K562 (cell line): ENCODE data around the gene SAP30BP. TPM values are rescaled to one million over a fixed set of nuclear protein-coding genes. Genes with fewer than 3 reads are reported as not detected.
A peak's percentile ranks its signal among the peaks of the same experiment; 100 is the strongest.

Source experiments
- BCOR ChIP-seq: fragments of 450-650 bp; IDR thresholded peaks from 2 replicates; pipeline ENCODE4 v1.6.1; 2016
- CBX1 ChIP-seq: sonication (generic); IDR thresholded peaks from 2 replicates; pipeline ENCODE4 v1.6.1; 2016; ENCODE audit warnings: antibody characterized with exemption, low read depth, mild to moderate bottlenecking
- CHD7 ChIP-seq: fragments of 200-600 bp; sonication (generic); IDR thresholded peaks from one replicate; pipeline ENCODE4 v1.6.1; 2012; ENCODE audit warnings: mild to moderate bottlenecking, low read depth, low read length, inconsistent platforms
- CREB3 ChIP-seq: fragments of 450-650 bp; conservative IDR thresholded peaks from 2 replicates; pipeline ENCODE4 v1.6.1; 2016; ENCODE audit warnings: missing genetic modification characterization, low read depth, mild to moderate bottlenecking, missing compliant biosample characterization, moderate library complexity
- CXXC5 ChIP-seq: fragments of 250-450 bp; sonication (Bioruptor Pico); IDR thresholded peaks from 2 replicates; pipeline ENCODE4 v1.8.0; 2022; ENCODE audit warnings: inconsistent platforms, mild to moderate bottlenecking, moderate library complexity
- ELF4 ChIP-seq: fragments of 450-650 bp; formaldehyde crosslinking; IDR thresholded peaks from 2 replicates; pipeline ENCODE4 v1.4.0; 2022; ENCODE audit warnings: missing genetic modification characterization
- FOS ChIP-seq: IDR thresholded peaks from 3 replicates; pipeline ENCODE4 v1.6.1; 2011; ENCODE audit not compliant: insufficient read length; ENCODE audit errors: extremely low read depth
- FOXJ2 ChIP-seq: fragments of 200-800 bp; sonication (Bioruptor generic); IDR thresholded peaks from 2 replicates; pipeline ENCODE4 v1.6.1; 2016; ENCODE audit warnings: missing genetic modification characterization, missing compliant biosample characterization
- MAFG ChIP-seq: fragments of 450-650 bp; conservative IDR thresholded peaks from 2 replicates; pipeline ENCODE4 v1.6.1; 2016; ENCODE audit warnings: missing genetic modification characterization, missing compliant biosample characterization
- NR4A1 ChIP-seq, 2 experiments: fragments of 250-450 bp in 1 of 2; fragments of 450-650 bp in 1 of 2; sonication (Bioruptor Pico) in 1 of 2; IDR thresholded peaks; 2 replicates each; pipeline versions ENCODE4 v1.4.0 to v1.6.1; 2016 to 2020; ENCODE audit warnings: mild to moderate bottlenecking in 2 of 2, missing compliant biosample characterization in 1 of 2, missing genetic modification characterization in 1 of 2, moderate library complexity in 1 of 2
- RBM34 ChIP-seq: fragments of 200-400 bp; formaldehyde crosslinking; IDR thresholded peaks from 2 replicates; pipeline ENCODE4 v1.6.1; 2018; ENCODE audit warnings: low read length, borderline replicate concordance; ENCODE audit not compliant: insufficient read depth
- SMAD4 ChIP-seq: fragments of 250-450 bp; sonication (Bioruptor Pico); conservative IDR thresholded peaks from 2 replicates; pipeline ENCODE4 v1.8.0; 2021; ENCODE audit warnings: inconsistent platforms, mild to moderate bottlenecking, moderate library complexity
- TCF7 ChIP-seq: sonication (generic); IDR thresholded peaks from 2 replicates; pipeline ENCODE4 v1.6.1; 2016; ENCODE audit warnings: antibody characterized with exemption, borderline replicate concordance
- TGIF2 ChIP-seq: sonication (generic); formaldehyde crosslinking; IDR thresholded peaks from 2 replicates; pipeline ENCODE4 v1.8.1; 2022; ENCODE audit warnings: mild to moderate bottlenecking, missing genetic modification reagents, moderate library complexity
- ZC3H8 ChIP-seq: fragments of 450-650 bp; IDR thresholded peaks from 2 replicates; pipeline ENCODE4 v1.6.1; 2017
- ZNF347 ChIP-seq: fragments of 450-650 bp; formaldehyde crosslinking; IDR thresholded peaks from 2 replicates; pipeline ENCODE4 v1.4.0; 2020; ENCODE audit warnings: low read depth, mild to moderate bottlenecking, moderate library complexity
- ZNF384 ChIP-seq: IDR thresholded peaks from 2 replicates; pipeline ENCODE4 v1.6.1; 2012; ENCODE audit warnings: low read depth, low read length, improper control_type of control experiment
- polyA plus RNA-seq, 8 experiments: library from polyadenylated mRNA; depleted of rRNA in 4 of 8; stranded (reverse) in 5 of 8; unstranded in 3 of 8; fragments of >200 nt; fragmentation: Nextera tagmentation in 2 of 8; fragmentation: Illumina TruSeq in 1 of 8; extraction: Ambion mirVana in 2 of 8; extraction: Trizol in 1 of 8; gene quantifications; 2 replicates each; pipeline versions ENCODE4 v1.2.1 to v1.2.3, GENCODE V29; 2011 to 2014; ENCODE audit warnings: inconsistent platforms in 1 of 8, missing spikeins in 1 of 8
- total RNA-seq, 7 experiments: library from RNA; depleted of rRNA in 6 of 7; stranded (reverse); fragments of >200 nt in 6 of 7; fragmentation: Illumina TruSeq in 2 of 7; extraction: Trizol in 2 of 7; gene quantifications; 2 replicates each; pipeline versions ENCODE4 v1.2.1 to v1.2.3, GENCODE V29; 2011 to 2021; ENCODE audit warnings: low replicate concordance in 1 of 7

The SAP30BP gene
- total and polyA plus RNA-seq, 9 of the 15 experiments (the other 6 are each of a cell fraction or from before 2014, with no cell fraction given), result 45.3 to 154 (median 71.7) TPM

DNA sequence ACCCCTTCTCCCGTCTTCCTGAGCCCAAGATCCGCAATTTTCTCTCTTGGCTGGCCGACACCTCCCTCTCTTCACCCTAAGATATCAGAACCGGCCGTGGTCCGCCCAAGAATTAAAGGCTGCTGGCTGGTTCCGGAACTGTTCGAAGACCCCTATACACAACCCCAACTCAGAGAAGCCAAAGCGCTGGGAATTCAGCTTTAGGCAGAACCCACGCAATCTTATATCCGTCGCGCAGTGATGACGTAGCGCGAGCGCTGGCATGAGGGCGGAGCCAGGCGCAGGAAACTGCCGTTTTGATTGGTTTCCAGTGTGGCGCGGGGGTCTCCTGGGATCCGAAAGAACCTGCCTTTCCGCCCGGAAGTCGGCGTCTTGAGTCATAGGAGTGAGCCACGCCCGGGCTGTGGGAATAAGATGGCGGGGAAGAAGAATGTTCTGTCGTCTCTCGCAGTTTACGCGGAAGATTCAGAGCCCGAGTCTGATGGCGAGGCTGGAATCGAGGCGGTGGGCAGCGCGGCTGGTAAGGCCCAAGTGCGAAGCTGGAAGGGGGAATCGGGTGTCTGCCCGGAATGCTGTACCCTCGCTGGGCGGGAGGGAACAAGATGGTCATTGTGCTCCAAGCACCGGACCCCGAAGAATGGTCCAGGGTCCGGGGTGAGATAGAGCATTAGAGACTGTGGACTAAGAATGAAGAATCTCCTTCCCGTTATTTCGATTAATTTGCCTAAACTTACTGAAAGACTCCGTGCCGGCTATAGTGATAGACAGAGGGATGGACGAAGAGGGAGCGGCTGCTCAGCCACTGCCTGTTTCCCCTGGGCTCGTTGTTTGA is at the start of gene SAP30BP, which contains the start of gene RECQL5 (continued):
- no peak for TF ChIP-seq CHD7
- no peak for TF ChIP-seq CBX1
- TF ChIP-seq CXXC5, result peak; percentile 93
- no peak for TF ChIP-seq NR4A1 (CRISPR knock-in tag; IDR thresholded peaks at IDR 0.05)
- TF ChIP-seq NR4A1 (tag; IDR thresholded peaks at IDR 0.05), result no peak
- TF ChIP-seq FOXJ2, result no peak
- no peak for TF ChIP-seq BCOR
- no peak for TF ChIP-seq TGIF2 (CRISPR knock-in tag)
- TF ChIP-seq RBM34, result no peak
- no peak for TF ChIP-seq SMAD4 (CRISPR knock-in tag)
- no peak for TF ChIP-seq ZC3H8
- TF ChIP-seq ELF4 (CRISPR knock-in tag), result no peak
- peak; percentile 20 for TF ChIP-seq FOS
- no peak for TF ChIP-seq ZNF347 (CRISPR knock-in tag)
- no peak; the same call in 1 of the 2 replicates for TF ChIP-seq TCF7
- TF ChIP-seq ZNF384, result no peak
- TF ChIP-seq CREB3 (tag), result no peak
- no peak for TF ChIP-seq MAFG (tag)
